ENCODE measurements around the gene DDX1.

The DDX1 gene

DNA sequence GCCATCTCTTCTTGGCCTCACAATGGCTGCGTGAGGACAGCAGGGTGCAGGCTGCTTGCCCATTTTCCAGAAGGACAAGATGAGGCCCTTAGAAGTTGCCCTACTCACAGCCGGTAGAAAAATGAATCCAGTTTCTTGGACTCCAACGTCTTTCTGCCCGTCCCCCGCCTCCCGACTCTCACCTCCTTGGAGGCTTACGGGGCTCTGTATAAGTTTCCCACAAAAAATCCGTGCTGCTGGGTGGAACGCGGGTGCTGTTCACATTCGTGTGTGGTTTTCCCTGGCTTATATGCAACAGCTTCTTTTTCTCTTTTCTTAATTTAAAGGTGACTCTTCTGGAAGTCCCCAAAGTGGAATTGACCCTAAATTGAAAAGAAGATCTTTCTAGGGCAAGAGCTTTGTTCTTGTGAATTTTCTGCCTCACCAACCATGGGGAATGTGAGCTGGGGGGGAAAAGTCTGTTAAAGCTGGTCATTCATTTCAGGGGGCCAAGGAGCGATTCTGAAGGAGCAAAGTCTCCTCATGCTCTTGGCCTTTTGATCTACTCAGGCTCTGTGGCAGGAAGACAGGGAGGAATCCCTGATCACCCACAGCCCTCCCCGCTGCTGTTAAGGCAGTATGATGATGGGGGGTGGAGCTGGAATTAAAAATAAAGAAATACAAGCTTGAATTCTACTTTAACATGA is 51.3 kb downstream of the DDX1 start:
- no peak for DNase-seq

DNA sequence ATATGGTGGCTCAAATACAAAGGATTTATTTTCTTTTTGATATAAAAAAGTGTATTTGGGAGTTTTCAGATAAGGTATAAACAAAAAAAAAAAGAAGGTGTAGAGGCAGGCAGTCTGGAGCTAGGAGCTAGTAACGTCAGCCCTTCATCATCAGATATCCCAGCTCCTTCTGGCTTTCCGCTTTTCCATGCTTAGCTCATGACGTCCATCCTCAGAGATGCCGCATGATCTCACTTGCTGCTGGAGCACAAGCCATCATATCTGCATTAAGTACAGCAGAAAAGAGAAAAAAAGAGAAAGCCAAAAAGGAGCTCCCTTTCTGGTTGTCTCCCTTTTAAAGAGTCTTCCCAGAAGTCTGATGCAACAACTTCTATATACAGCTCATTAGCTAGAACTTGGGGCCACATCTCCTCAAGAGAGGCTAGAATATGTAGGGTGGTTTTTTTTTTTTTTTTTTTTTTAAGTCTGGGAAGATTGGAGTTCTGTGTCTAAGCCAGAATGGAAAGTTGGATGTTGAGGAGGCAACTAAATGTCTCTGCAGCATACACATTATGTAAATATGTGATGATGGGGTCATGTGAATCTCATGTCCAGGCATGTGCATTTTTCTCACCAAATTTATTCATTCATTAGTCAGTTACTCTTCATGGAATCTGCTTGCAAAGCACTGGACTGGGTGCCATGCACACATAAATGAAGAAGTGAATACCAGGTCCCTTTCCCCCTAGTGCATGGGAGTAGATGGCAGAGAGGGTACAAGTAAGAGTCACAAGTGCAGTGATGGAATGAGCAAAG is 52.3 kb downstream of the DDX1 start:
- DNase-seq: no peak

- DNase-seq: no peak
Observed at GRCh38 chr2:15645300-15645699, 53.6 kb downstream of the DDX1 start.

DNA sequence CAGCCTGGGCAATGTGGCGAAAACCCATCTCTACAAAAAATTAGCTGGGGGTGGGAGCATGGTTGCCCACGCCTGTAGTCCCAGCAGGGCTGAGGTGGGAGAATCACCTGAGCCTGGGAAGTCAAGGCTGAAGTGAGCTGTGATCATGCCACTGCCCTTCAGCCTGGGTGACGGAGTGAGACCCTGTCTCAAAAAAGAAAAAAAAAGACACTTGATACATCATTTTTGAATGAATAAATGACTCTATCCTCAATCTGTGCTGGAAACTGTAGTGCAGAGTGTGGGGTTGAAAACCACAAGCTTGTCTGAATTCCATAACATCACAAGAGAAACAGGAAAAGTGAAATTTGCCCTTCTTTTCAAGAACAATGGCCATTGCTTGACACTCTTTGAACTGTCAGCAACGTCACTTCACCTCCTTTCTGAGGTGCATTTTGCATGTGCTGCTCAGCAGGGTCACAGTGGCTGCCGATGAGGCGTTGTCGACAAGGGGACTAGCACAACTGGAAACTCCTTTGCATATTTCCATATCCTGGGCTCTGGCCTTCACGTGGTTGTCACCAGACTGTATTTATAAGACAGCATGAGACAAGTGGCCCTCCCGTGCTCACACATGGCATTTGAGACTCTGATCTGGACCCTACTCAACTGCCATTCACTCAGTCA is 54.2 kb downstream of the DDX1 start:
- DNase-seq: no peak

GRCh38 chr2:15646661-15647060 is 55.0 kb downstream of the DDX1 start:
- no peak for DNase-seq

DNA sequence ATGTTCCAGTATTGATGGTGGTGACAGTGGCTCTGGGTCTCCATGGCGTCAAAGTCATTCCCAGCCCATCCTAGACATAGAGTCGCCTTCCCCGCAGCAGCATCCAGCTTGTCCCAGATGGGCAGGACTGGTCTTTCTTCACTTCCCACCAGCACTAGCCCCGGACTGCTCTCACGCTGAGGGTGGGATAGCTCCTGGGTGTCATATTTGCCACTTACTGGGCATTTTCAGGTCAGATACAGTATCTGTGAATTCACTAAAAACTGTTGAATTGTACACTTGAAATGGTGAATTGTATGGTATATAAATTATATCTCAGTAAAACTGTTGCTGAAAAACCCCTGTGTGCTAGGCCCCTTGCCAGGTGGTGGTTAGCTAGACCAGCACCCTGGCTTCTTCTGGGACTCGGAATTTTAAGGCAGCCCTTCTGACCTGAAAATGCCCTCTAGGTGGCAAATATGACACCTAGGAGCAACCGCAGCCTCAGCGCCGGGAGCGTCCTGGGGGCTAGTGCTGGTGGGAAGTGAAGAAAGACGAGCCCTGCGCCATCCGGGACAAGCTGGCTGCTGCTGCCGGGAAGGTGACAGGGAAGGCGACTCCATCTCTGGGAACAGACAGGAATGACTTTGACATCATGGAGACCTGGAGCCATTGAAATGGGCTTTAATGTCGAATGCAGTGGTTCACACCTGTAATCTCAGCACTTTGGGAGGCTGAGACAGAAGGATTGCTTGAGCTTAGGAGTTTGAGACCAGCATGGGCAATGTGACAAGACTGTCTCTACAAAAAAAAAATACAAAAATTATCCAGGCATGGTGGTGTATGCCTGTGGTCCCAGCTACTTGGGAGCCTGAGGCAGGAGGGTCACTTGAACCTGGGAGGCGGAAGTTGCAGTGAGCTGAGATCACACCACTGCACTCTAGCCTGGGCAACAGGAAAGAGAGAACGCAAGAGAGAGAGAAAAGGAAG is 56.2 kb downstream of the DDX1 start:
- DNase-seq: no peak

- no peak for DNase-seq
Observed at GRCh38 chr2:15648593-15649525, 57.2 kb downstream of the DDX1 start.

GRCh38 chr2:15649561-15650255 is 58.0 kb downstream of the DDX1 start:
- no peak for DNase-seq

DNA sequence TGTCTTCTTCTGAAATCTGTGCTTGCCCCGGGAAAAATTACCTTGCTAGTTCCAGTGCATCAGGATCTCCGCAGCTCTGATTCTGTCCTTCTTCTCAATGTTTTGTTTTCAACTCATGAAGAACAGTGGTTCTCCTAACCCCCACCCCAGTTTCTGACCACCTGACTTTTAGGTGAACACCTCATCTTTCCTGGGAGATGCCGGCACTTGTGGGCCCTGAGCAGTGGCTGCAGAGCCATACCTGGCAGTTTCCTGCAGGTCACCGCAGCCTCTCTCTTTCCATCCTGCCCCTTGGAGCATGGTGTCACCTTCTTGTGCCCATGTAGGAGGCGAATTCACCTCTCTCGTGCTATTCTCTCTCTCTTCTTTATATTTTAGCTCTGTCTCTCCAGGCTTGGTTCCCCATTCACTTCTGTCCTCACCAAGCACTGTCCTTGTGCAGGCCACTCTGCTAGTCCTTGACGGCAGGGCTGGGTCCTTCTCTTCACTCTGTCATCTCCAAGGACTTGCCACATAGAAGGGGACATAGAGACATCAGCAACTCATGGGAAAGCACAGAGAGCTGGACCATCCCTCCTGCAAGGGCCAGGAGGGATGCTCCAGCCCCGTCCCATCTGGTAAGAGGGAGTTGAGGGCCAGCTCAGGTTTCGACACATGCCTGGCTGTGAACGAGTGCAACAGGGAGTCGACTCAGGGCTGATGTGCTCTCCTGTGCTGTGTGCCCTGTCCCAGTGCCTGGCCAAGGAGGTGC is 59.1 kb downstream of the DDX1 start:
- DNase-seq: no peak

GRCh38 chr2:15651367-15651727 is 59.7 kb downstream of the DDX1 start:
- DNase-seq: no peak

DNA sequence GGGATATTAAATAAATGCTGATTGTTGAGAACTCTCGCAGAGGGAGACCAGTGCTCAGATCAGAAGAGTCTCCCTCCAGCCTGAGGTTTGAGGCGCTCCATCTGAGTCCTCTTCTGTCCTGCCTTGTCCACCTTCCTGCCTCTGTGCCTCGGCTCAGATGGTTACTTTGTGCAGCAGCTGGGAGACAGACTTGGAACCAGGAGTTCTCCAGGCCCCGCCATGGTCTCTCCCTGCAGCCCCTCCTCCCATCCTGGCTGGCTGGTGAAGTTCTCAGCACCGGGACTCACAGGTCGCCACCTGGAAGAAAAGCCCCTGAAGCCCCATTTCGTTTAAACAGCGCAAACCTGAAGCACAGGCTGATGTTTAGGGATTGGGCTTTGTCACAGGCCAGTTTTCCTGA is 60.6 kb downstream of the DDX1 start:
- no peak for DNase-seq

- DNase-seq: no peak
Observed at GRCh38 chr2:15652801-15653200, 61.1 kb downstream of the DDX1 start.

DNA sequence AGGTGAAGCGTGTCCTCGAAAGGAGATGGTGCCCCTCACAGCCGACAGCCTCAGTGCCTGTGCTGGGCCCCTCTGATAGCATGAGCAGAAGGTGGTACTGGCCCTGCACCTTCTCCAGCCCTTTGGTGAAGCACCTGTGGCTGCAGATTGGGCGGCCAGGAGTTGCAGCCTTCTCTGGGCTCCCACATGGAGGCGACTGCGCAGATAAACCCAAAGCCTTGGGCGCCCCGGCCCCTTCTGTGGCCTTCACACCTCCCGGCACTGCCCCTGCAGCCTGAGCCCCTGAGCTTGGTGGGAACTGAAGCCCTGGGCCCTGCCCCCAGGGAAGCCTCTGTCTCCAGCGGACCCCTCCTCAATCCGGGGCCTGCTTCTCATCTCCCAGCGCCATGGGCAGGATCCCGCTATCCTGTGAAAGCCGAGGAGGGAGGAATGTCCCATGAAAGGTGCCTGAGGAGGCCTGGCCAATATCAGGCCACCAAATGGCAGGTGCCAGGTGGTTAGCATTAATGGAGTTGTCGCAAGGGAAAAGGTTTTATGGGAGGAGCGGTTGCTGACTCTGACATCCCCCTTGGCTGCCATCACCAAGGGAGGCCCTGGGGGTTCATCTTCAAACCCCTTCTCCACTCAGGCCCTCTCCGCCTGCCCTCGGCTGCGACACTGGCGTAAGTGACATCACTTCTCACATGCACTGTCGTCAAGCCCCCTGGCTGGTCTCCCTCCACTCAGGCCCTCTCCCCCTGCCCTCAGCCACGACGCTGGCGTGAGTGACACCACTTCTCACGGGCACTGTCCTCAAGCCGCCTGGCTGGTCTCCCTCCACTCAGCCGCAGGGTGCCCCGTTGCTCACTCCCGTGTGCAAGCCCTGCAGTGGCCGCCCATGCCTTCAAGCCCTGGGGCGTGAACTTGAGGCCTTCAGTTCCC is 62.4 kb downstream of the DDX1 start:
- DNase-seq: no peak

- DNase-seq: no peak
Observed at GRCh38 chr2:15654727-15655073, 63.0 kb downstream of the DDX1 start.

- no peak for DNase-seq
Observed at GRCh38 chr2:15655123-15655887, 63.6 kb downstream of the DDX1 start.

DNA sequence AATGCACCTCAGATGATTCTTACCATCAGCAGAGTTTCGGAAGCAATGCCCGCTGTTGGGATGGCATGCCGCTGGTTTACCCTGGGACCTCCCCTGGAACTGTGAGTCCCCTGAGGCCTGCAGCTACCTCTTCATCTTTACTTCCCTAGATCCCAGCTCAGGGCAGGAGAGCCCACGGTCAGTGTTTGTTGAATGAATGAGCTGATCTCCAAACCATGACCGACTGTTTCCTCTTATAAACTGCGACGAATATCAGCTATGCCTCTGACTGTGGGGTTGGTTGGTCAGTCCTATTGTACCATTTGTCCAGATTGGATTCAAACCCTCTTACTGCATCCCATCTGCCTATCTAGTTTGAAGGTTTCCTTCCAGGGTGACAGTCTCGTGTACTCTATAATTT is 64.4 kb downstream of the DDX1 start:
- no peak for DNase-seq

- no peak for DNase-seq
Observed at GRCh38 chr2:15657759-15658158, 66.1 kb downstream of the DDX1 start.

Measured in nucleus accumbens (tissue), 56 donors.